Ureter (tissue), 1 donor: ENCODE results near the gene TAF11L14. TPM values are rescaled to one million over a fixed set of nuclear protein-coding genes. Genes with fewer than 3 reads are reported as not detected.

Source experiments
- DNase-seq: peaks from one replicate; pipeline ENCODE4 v3.0.0-alpha.2; 2020; ENCODE audit warnings: low spot score
- total RNA-seq: library from RNA; stranded (reverse); gene quantifications from one replicate; pipeline ENCODE4 v1.2.4, GENCODE V29; 2023
- donor health status: DM: yes; HTN: yes; CAD: no.

The TAF11L14 gene
- total RNA-seq, 1 donor from 2014 or later: not detected

DNA sequence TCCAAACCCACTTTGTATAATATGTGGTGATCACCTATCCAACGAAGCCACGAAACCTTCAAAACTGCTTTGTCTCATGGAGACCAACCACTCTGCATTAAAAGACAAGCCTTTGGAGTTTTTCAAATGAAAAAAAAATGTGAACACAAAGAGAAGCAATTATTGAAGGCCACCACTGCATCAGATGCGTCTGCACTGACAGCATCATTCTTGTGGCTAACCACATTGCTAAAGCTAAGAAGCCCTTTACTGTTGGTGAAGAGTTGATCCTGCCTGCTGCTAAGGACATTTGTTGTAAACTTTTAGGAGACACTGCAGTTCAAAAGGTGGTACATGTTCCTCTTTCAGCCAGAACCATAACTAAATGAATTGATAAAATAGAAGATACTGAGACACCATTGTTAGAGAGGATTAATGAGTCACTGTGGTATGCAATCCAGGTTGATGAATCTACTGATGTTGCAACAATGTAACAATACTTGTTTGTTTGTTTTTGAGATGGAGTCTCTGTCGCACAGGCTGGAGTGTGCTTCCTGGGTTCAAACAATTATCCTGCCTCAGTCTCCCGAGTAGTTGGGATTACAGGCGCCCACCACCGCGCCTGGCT, 45.4 kb downstream of the TAF11L14 start:
- no peak for DNase-seq

GRCh38 chr5:17680737-17681136, 46.5 kb downstream of the TAF11L14 start:
- no peak for DNase-seq

Other genes with a start within 250 kb of the TAF11L14 start
- gene TAF11L2, start 136.2 kb upstream of the TAF11L14 start, total RNA-seq: not detected
- gene TAF11L3, start 116.1 kb upstream of the TAF11L14 start, total RNA-seq: not detected
- not detected for gene TAF11L4, start 112.7 kb upstream of the TAF11L14 start, total RNA-seq
- gene TAF11L5, start 109.2 kb upstream of the TAF11L14 start, total RNA-seq: not detected
- gene TAF11L6, start 105.8 kb upstream of the TAF11L14 start, total RNA-seq: not detected
- not detected for gene TAF11L7, start 48.7 kb upstream of the TAF11L14 start, total RNA-seq
- not detected for gene TAF11L8, start 43.5 kb upstream of the TAF11L14 start, total RNA-seq
- not detected for gene TAF11L9, start 40.1 kb upstream of the TAF11L14 start, total RNA-seq
- gene TAF11L10, start 36.6 kb upstream of the TAF11L14 start, total RNA-seq: not detected
- gene TAF11L11, start 30.3 kb upstream of the TAF11L14 start, total RNA-seq: not detected
- gene TAF11L12, start 24.1 kb upstream of the TAF11L14 start, total RNA-seq: not detected
- gene TAF11L13, start 2.4 kb upstream of the TAF11L14 start, total RNA-seq: not detected